ENCODE data around the gene MED17. TPM values are rescaled to one million over a fixed set of nuclear protein-coding genes. Genes with fewer than 3 reads are reported as not detected.

The MED17 gene
- total RNA-seq, 2 donors from 2014 or later: 58.5 to 61.8 TPM

DNA sequence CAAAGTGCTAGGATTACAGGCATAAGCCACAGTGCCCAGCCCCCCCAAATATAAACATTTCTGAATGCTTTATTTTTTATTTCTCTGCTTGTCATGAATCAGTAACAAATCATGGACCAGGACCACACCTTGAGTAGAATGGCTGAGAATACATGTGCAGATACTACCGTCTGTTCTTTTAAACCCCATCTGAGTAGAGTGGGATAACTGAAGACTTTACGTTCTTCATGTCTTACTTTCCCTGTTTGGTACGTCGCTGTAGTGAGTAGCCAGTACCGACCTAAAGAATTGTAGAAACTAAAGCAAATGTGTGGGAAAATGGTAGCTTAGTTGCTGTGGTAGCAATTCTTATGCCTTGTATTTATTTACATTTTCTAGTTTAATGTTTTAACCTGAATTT lies 29.9 kb downstream of the MED17 start:
- Mint-ChIP-seq H3K27me3 (no peaks in the 10 kb centered on the region), H3K36me3 (ENCODE audit: low read depth) (peaks cover 2% of the 10 kb centered on the region), H3K4me1 (no peaks in the 10 kb centered on the region), H3K4me3 (no peak overlapping the region), H3K27ac (no peak overlapping the region)
- DNase-seq (no peak), ATAC-seq (no peak)
- no peaks in the 10 kb centered on the region for H3K9me3 ChIP-seq (ENCODE audit: control insufficient read depth, low read length, poor library complexity, severe bottlenecking)

DNA sequence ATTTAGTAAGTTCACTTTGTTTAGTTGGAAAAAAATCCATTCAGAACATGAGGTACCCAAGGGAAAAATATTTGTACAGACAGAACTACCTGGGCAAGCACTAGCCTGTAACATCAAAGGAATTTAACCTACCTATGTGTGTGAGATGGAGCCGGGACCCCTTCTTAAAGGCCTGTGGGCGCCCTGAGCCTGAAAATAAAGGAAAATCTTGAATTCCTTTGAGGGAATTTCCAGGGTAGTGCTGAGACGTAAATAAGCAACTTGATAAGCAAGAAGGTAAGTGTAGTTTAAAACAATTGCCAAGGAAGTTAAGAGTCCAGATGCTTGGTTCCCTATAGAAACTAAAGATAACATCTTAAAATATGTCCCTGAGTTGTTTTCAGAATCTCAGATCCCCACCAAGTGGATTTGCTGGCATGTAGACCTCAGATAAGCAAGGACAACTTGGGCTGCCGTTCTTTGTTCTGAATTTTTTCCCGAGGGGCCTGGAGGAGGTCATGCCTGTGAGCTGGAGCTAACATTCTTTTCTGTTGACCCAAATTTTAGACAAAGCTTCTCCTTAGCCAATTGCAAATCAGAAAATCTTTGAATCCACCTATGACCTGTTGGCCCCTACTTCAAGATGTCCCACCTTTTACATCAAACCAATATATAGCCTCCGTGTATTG lies 31.0 kb downstream of the MED17 start:
- DNase-seq (no peak), ATAC-seq (no peak)
- no peaks in the 10 kb centered on the region for H3K9me3 ChIP-seq (ENCODE audit: control insufficient read depth, low read length, poor library complexity, severe bottlenecking)
- no peaks in the 10 kb centered on the region for H3K27me3 Mint-ChIP-seq
- peaks cover 2% of the 10 kb centered on the region for H3K36me3 Mint-ChIP-seq (ENCODE audit: low read depth)
- no peak overlapping the region for H3K4me3 Mint-ChIP-seq
- no peak overlapping the region for H3K27ac Mint-ChIP-seq
- no peaks in the 10 kb centered on the region for H3K4me1 Mint-ChIP-seq

DNA sequence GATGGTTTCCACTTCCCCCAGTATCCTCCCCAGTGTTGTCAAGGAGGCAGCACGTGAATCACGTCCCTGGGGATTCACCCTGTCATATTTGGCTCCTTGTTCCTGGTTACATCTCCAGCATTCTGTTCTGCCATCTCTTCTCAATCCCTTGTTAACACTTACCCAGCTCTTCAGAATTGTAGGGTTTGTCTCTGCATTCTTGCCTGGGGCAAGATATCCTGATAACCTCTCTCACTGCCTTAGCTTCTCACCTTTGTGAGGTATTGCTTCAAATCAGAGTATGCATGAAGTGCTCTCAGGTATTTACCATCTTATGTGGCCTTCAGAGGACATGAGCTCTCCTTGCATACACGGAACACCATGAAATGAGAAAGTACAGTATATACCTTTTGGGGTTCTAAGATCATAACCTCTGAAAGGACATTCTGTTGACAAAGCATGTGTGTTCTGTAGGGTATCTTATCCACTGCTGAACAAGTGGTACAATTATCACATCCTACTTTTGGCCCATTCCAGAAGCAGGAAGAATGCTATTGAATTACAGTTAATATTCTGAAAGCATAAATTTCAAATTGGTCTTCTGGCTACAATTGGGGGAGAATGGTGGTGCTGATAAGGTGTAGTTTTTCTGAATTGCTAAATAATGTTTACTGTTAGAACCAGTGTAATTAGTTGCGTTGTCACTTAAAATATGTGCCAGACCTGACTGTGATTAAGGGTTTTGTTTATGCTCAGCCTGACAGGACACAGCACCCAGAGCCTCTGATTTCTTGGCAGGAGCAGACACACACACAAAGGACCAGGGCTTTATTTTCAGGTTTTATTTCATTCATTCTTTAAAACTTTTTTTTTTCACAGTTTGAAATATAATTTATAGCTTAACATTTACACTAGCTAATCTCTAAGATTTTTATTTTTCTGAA lies 33.6 kb downstream of the MED17 start:
- H3K4me1 Mint-ChIP-seq: no peaks in the 10 kb centered on the region
- DNase-seq (no peak), ATAC-seq (no peak)
- H3K4me3 Mint-ChIP-seq: no peak overlapping the region
- no peak overlapping the region for H3K27ac Mint-ChIP-seq
- H3K36me3 Mint-ChIP-seq (ENCODE audit: low read depth): peaks cover 2% of the 10 kb centered on the region
- H3K27me3 Mint-ChIP-seq: no peaks in the 10 kb centered on the region
- H3K9me3 ChIP-seq (ENCODE audit: control insufficient read depth, low read length, poor library complexity, severe bottlenecking): no peaks in the 10 kb centered on the region

DNA sequence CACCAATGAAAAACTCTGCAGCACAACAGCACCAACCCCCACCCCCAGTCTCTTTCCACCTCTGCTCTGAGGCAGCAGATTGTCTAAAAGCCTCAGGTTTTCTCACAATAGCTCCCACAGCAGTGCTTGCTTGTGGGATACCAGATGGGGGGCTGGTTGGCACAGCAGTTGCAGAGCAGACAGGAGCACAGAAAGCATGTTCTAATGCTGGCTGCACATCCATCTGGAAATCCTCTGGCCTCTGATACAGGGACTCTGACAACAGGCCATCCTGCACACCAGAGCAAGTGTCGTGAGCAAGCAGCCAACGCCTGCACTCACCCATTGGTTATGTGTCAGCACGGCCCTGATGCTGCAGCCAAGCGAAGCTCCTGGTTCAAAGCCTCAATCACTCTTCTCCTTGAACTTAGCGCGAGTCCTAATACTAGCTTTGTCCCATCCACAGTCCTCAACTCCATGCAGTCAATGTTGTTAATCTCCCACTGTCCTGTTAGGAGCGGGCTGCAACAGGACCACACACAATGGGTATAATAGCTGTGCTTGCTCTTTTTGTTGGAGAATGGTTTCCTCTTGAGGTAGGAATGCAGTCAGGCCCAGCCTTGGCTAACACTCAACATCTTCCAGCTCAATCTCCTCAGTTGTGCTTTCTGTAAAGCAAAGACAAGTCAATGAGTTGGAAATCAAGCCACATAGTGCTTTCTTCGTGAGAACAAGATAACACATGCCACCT lies 36.0 kb downstream of the MED17 start:
- no peak overlapping the region for H3K27ac Mint-ChIP-seq
- H3K4me1 Mint-ChIP-seq: no peaks in the 10 kb centered on the region
- H3K4me3 Mint-ChIP-seq: no peak overlapping the region
- DNase-seq (no peak), ATAC-seq (no peak)
- H3K27me3 Mint-ChIP-seq: no peaks in the 10 kb centered on the region
- H3K36me3 Mint-ChIP-seq (ENCODE audit: low read depth): peaks cover 2% of the 10 kb centered on the region
- no peaks in the 10 kb centered on the region for H3K9me3 ChIP-seq (ENCODE audit: control insufficient read depth, low read length, poor library complexity, severe bottlenecking)

DNA sequence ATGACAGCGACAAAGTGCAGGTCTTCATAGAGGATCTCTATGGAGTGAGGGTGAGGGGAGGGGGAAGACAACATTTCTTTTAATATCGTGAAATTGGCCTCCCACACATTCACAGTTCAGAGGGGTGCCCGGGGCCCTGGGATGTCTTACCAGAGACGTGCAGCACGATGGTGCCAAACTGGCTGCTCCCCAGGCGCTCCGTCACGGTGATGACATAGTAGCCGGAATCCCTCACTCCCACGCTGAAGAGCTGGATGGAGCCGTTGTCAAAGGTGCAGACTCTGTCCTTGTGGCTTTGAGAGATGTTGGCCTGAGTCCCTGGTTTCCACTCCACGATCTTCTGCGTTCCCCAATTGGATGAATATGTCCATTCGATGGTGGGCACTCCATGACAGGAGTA lies 36.8 kb downstream of the MED17 start:
- Mint-ChIP-seq H3K27ac (no peak overlapping the region), H3K4me1 (no peaks in the 10 kb centered on the region), H3K36me3 (ENCODE audit: low read depth) (no peaks in the 10 kb centered on the region), H3K4me3 (no peak overlapping the region), H3K27me3 (no peaks in the 10 kb centered on the region)
- no peaks in the 10 kb centered on the region for H3K9me3 ChIP-seq (ENCODE audit: control insufficient read depth, low read length, poor library complexity, severe bottlenecking)
- ATAC-seq (no peak), DNase-seq (no peak)

DNA sequence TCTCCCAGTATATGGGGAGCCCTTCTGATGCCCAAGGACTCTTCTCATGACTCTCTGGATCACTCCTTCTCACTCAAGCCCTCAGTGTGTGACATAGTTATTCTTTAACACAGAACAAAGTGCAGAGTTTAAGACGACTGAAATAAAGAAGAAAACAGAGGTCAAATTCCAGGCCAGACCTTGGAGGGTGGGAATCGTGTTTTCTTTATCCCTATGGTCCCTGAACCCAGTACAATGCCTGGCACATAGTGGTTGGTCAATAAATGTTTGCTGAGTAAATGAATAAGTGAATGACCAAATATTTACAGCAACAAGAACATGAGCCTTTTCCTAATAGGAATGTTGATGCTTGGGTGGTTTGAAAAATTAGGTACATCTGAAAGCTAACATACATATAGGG lies 37.5 kb downstream of the MED17 start:
- Mint-ChIP-seq H3K36me3 (ENCODE audit: low read depth) (no peaks in the 10 kb centered on the region), H3K4me3 (no peak overlapping the region), H3K27me3 (no peaks in the 10 kb centered on the region), H3K27ac (no peak overlapping the region), H3K4me1 (no peaks in the 10 kb centered on the region)
- no peak for DNase-seq
- no peak for ATAC-seq
- no peaks in the 10 kb centered on the region for H3K9me3 ChIP-seq (ENCODE audit: control insufficient read depth, low read length, poor library complexity, severe bottlenecking)

DNA sequence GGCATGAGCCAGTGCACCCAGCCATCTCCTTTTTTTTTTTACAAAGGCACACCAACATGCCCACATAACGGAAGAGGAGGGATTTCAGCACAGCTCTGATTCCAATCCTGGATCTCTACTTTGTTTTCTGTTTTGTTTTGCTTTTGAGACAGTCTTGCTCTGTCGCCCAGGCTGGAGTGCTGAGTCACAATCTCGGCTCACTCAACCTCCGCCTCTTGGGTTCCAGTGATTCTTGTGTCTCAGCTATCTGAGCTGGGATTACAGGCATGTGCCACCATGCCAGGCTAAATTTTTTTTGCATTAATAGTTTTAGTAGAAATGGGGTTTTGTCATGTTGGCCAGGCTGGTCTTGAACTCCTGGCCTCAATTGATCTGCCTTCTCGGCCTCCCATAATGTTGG lies 38.3 kb downstream of the MED17 start:
- Mint-ChIP-seq H3K36me3 (ENCODE audit: low read depth) (no peaks in the 10 kb centered on the region), H3K4me1 (no peaks in the 10 kb centered on the region), H3K4me3 (no peak overlapping the region), H3K27me3 (no peaks in the 10 kb centered on the region), H3K27ac (no peak overlapping the region)
- H3K9me3 ChIP-seq (ENCODE audit: control insufficient read depth, low read length, poor library complexity, severe bottlenecking): no peaks in the 10 kb centered on the region
- ATAC-seq: no peak
- no peak for DNase-seq

DNA sequence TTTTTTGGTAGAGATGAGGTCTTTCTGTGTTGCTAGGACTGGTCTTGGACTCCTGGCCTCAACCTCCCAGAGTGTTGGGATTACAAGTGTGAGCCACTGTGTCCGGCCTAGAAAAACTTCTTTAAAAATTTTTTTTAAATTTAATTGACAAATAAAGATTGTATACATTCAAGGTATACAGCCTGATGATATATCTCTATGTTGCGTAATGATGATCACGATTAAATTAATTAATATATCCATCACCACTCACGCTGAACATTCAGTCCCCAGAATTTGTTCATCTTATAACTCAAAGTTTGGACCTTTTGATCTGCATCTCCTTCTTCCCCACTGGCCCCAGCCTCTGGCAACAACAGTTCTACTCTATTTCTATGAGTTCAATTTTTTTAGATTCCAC lies 39.1 kb downstream of the MED17 start:
- Mint-ChIP-seq H3K4me1 (no peaks in the 10 kb centered on the region), H3K36me3 (ENCODE audit: low read depth) (no peaks in the 10 kb centered on the region), H3K4me3 (no peak overlapping the region), H3K27me3 (no peaks in the 10 kb centered on the region), H3K27ac (no peak overlapping the region)
- H3K9me3 ChIP-seq (ENCODE audit: control insufficient read depth, low read length, poor library complexity, severe bottlenecking): no peaks in the 10 kb centered on the region
- DNase-seq: no peak
- ATAC-seq: no peak

DNA sequence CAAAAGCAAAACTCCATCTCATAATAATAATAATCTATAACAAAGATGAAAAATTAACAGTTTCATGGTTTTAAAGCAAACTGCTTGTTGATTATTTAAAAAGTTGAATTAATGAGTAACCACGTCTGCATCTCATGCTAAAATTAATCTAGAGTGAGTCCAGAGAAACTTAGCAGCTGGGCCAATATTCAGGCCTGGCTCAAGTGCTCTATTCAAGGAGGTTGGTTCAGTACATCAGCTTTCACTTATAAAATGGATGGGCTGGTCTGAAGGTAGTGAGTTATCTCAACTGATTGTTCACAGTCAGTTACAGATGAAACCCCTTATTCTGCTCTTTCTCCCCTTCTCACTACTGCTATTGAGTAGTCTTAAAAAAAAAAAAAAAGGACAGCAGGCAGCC lies 43.3 kb downstream of the MED17 start:
- Mint-ChIP-seq H3K4me3 (no peak overlapping the region), H3K36me3 (ENCODE audit: low read depth) (peaks cover 2% of the 10 kb centered on the region), H3K27ac (no peak overlapping the region), H3K27me3 (peaks cover 13% of the 10 kb centered on the region), H3K4me1 (no peaks in the 10 kb centered on the region)
- ATAC-seq (no peak), DNase-seq (no peak)
- no peaks in the 10 kb centered on the region for H3K9me3 ChIP-seq (ENCODE audit: control insufficient read depth, low read length, poor library complexity, severe bottlenecking)

DNA sequence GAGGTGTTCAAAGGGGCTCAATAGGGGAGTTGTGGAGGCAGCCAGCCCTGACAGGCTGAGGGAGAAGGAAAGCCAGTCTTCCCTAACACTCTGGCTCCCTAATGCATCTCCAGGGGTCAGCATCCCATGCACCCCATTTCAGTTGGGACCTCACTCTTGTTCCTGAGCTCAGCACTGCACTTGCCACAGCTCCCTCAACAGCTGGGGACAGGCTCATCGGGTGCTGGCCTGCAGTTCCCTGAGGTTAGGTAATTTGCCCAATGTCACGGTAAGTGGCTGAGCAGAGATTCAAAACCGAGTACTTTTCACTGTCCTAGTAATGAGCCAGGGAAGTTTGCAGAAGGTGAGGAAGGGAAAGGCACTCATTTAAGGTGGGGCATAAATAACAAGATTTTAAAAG lies 45.5 kb downstream of the MED17 start:
- no peaks in the 10 kb centered on the region for H3K9me3 ChIP-seq (ENCODE audit: control insufficient read depth, low read length, poor library complexity, severe bottlenecking)
- no peak for ATAC-seq
- Mint-ChIP-seq H3K4me1 (no peaks in the 10 kb centered on the region), H3K36me3 (ENCODE audit: low read depth) (peaks cover 2% of the 10 kb centered on the region), H3K4me3 (no peak overlapping the region), H3K27me3 (peaks cover 17% of the 10 kb centered on the region), H3K27ac (no peak overlapping the region)
- no peak for DNase-seq

DNA sequence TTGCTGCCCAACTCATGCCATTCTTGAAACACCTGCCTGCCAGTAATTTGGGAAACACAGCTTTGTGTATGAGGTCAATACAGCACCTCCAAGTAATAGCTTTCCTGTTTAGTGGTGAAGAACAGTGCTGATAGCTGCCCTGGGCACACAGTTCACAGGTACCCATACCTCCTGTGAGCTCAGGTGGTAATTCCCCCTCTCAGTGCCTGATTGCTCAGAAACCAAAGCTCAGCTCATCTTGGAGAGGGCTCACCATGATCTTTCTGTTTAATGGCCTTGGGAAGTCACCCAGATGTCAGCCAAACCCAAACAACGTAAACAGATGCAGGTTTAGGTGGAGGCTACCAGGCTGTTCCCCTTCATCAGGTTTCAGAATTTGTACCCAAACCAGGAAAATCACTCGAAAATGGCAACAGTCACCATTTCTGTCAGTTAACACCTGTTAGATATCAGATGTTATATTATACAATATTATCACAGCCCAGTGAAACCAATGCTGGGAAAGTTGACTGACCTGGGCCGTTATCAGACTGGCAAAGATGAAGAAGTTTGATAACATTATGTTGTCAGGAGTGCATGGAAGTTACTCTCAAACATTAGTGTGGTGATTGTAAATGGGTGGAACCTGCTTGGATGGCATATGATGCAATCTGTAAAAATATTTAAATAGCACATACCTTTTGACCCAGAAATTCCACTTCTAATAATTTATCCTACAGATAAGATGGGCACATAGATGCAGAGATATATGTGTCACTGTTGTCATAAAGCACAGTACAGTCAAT lies 47.5 kb downstream of the MED17 start:
- ATAC-seq: no peak
- Mint-ChIP-seq H3K27ac (no peak overlapping the region), H3K4me3 (no peak overlapping the region), H3K4me1 (no peaks in the 10 kb centered on the region), H3K27me3 (peaks cover 17% of the 10 kb centered on the region), H3K36me3 (ENCODE audit: low read depth) (peaks cover 2% of the 10 kb centered on the region)
- H3K9me3 ChIP-seq (ENCODE audit: control insufficient read depth, low read length, poor library complexity, severe bottlenecking): no peaks in the 10 kb centered on the region
- DNase-seq: no peak

DNA sequence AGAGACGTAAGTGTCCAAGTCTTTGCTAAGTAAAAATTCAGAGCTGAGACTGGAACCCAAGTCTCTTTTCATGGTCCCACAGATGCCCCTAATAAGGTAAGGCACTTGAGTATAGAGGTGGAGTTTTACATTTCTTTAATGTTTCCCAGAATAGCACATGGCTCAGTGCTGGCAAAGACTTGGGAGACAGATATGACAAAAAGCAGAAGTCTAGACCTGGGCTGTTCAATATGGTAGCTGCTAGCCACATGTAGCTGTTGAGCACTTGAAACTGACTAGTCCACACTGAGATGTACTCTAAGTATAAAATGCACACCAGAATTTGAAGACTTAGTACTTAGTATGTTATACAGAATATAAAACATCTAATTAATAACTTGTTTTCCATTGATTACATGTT lies 48.7 kb downstream of the MED17 start:
- no peak overlapping the region for H3K4me3 Mint-ChIP-seq
- DNase-seq (no peak), ATAC-seq (no peak)

DNA sequence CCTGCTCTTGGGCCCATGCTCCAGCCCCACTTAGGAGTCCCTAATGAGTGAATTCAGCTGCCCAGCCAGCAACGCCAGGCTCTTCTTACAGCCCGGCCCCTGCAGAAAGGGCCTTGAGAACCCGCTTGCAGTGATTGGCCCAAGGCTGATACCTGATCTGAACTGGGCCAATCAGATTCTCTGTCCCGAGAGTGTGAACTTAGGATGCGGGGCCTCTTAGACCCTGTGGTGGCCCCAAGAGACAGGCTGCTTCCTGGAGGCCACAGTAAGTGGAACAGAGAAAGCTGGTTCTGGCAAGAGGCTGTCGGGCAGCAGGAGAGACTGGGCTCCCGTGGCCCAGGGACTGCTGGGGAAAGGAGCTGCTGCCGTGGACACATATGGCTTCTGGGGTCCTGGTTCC lies 54.9 kb downstream of the MED17 start:
- H3K9me3 ChIP-seq (ENCODE audit: control insufficient read depth, low read length, poor library complexity, severe bottlenecking): no peaks in the 10 kb centered on the region
- no peak overlapping the region for H3K4me3 Mint-ChIP-seq
- DNase-seq (no peak), ATAC-seq (no peak)
- H3K4me1 Mint-ChIP-seq: peaks cover 4% of the 10 kb centered on the region
- H3K27ac Mint-ChIP-seq: no peak overlapping the region
- H3K36me3 Mint-ChIP-seq (ENCODE audit: low read depth): no peaks in the 10 kb centered on the region
- peaks cover 4% of the 10 kb centered on the region for H3K27me3 Mint-ChIP-seq

More for the DNA sequence above, 48.7 kb downstream of the MED17 start:
- H3K9me3 ChIP-seq (ENCODE audit: control insufficient read depth, low read length, poor library complexity, severe bottlenecking): no peaks in the 10 kb centered on the region
- H3K36me3 Mint-ChIP-seq (ENCODE audit: low read depth): peaks cover 2% of the 10 kb centered on the region
- peaks cover 17% of the 10 kb centered on the region for H3K27me3 Mint-ChIP-seq
- no peak overlapping the region for H3K27ac Mint-ChIP-seq
- H3K4me1 Mint-ChIP-seq: no peaks in the 10 kb centered on the region
